Suprapubic skin (tissue), 4 donors: Measurements from ENCODE around the gene GRIK4. TPM values are rescaled to one million over a fixed set of nuclear protein-coding genes. Genes with fewer than 3 reads are reported as not detected.

Experiments
- DNase-seq, 2 donors: peaks; one replicate each; pipeline ENCODE4 v3.0.0-alpha.2; 2019; ENCODE audit warnings: low spot score in 2 of 2
- H3K27ac ChIP-seq: fragments of 200-600 bp; sonication (generic); one replicate; pipeline ENCODE4 v1.5.1; 2019
- H3K27me3 ChIP-seq: fragments of 200-600 bp; sonication (generic); one replicate; pipeline ENCODE4 v1.5.1; 2019
- H3K36me3 ChIP-seq: fragments of 200-600 bp; sonication (generic); one replicate; pipeline ENCODE4 v1.5.1; 2019
- H3K4me1 ChIP-seq: fragments of 200-600 bp; sonication (generic); one replicate; pipeline ENCODE4 v1.5.1; 2019
- H3K4me3 ChIP-seq: fragments of 200-600 bp; sonication (generic); one replicate; pipeline ENCODE4 v1.5.1; 2019; ENCODE audit warnings: mild to moderate bottlenecking
- H3K9me3 ChIP-seq: fragments of 200-600 bp; sonication (generic); one replicate; pipeline ENCODE4 v1.5.1; 2019
- CTCF ChIP-seq, 2 donors: fragments of 200-600 bp in 1 of 2; fragments of 450-650 bp in 1 of 2; sonication (generic) in 1 of 2; IDR thresholded peaks; one replicate each; pipeline ENCODE4 v1.5.1; 2016 to 2019; ENCODE audit warnings: antibody characterized with exemption in 2 of 2, mild to moderate bottlenecking in 1 of 2, moderate library complexity in 1 of 2
- EP300 ChIP-seq: sonication (generic); formaldehyde crosslinking; IDR thresholded peaks from one replicate; pipeline ENCODE4 v1.6.1; 2017; ENCODE audit warnings: antibody characterized with exemption
- POLR2A ChIP-seq, 2 donors: fragments of 450-650 bp; IDR thresholded peaks; one replicate each; pipeline ENCODE4 v1.6.1; 2017; ENCODE audit warnings: antibody characterized with exemption in 2 of 2, mild to moderate bottlenecking in 2 of 2, moderate library complexity in 2 of 2
- POLR2AphosphoS5 ChIP-seq, 3 donors: sonication (generic); formaldehyde crosslinking; IDR thresholded peaks; one replicate each; pipeline ENCODE4 v1.6.1; 2017; ENCODE audit warnings: antibody characterized with exemption in 3 of 3
- WGBS: methylation state at CpG from one replicate; pipeline ENCODE4 v1.1.5; 2018; 5-methylcytosine and 5-hydroxymethylcytosine counted together
- total RNA-seq, 4 donors: library from RNA; depleted of rRNA; stranded (reverse); fragments of >200 nt; gene quantifications; one replicate each; pipeline ENCODE4 v1.1.0, GENCODE V29; 2016

Gene GRIK4
- total RNA-seq, 4 donors from 2014 or later: 0.24 TPM; not detected in 3

DNA sequence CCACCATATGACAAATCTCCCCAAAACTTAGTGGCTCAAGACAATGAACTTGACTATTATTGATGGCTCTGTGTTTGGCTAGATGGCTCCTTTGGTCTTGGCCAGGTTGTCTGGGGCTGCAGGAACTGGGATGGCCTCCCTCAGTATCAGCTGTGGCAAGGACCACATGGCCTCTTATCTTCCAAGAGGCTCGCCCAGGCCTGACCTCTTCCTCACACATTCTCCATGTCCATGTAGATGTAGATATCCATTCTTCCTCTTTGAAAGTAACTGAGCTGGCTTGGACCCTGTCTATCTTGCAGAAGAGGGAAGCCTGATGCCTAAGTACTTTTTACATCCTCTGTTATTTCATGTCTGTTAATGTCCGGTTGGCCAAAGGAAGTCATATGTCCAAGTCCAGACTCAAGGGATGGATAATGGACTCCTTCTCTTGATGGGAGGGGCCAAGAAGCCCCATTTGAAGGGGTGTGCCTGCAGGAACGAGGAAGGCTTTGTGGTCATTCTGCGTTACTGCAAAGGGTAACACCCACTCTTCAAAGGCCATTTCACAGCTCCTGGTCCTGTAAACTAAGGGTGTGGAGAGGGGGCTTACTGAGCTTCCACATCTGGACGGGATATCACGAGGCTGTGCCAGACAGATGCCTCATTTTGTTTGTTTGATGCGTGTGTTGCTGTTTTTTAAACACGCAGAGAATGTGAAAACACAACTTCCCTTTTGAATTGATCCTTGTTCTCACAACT, 87.1 kb downstream of the GRIK4 start:
- DNase-seq: no peak
- Histone ChIP-seq H3K4me1 (no peaks in the 10 kb centered on the region), H3K9me3 (no peaks in the 10 kb centered on the region), H3K4me3 (no peak overlapping the region), H3K27ac (no peak overlapping the region), H3K36me3 (no peaks in the 10 kb centered on the region), H3K27me3 (no peaks in the 10 kb centered on the region)
- WGBS: 84% methylated on average over 6 of the region's 8 CpGs
- no peak for TF ChIP-seq CTCF (IDR thresholded peaks at IDR 0.05)
- TF ChIP-seq POLR2A (IDR thresholded peaks at IDR 0.05): no peak
- no peak for TF ChIP-seq POLR2AphosphoS5 (IDR thresholded peaks at IDR 0.05)
- no peak for TF ChIP-seq EP300

DNA sequence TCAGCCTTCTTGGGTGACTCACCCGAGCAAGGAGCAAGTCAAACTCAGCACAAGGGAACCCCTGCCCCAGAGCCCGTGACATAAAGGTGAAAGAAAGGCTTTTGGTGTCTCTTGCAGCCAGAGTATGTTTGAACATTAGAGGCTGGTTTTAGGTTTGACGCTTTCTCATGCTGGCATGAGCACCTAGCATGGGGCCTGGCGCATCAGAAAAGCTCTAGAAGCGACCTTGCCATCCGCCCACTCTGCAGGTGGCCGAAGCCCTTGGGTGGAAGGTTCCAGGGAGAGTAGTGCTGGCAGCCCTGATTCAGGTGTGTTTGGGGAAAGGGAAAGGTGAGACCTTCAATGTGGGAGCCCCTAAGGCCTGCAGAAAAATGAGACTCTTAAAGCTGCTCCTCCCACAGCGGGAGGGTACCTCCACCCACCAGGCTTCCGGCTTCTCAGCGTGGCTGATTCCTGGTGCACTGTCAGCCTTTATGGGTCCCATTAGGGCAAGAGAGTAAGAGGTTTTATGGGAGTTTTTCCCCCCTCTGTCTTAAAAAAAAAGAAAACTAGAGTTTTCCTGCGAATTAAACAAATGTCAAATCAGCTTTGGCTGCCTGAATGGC, 88.4 kb downstream of the GRIK4 start:
- no peaks in the 10 kb centered on the region for H3K9me3 ChIP-seq
- H3K27me3 ChIP-seq: no peaks in the 10 kb centered on the region
- H3K36me3 ChIP-seq: no peaks in the 10 kb centered on the region
- H3K4me3 ChIP-seq: no peak overlapping the region
- 93% methylated on average over 11 of the region's 11 CpGs for WGBS
- H3K27ac ChIP-seq: no peak overlapping the region
- no peaks in the 10 kb centered on the region for H3K4me1 ChIP-seq
- DNase-seq: no peak
- TF ChIP-seq CTCF (IDR thresholded peaks at IDR 0.05) (no peak), POLR2A (IDR thresholded peaks at IDR 0.05) (no peak), EP300 (no peak), POLR2AphosphoS5 (IDR thresholded peaks at IDR 0.05) (no peak)

DNA sequence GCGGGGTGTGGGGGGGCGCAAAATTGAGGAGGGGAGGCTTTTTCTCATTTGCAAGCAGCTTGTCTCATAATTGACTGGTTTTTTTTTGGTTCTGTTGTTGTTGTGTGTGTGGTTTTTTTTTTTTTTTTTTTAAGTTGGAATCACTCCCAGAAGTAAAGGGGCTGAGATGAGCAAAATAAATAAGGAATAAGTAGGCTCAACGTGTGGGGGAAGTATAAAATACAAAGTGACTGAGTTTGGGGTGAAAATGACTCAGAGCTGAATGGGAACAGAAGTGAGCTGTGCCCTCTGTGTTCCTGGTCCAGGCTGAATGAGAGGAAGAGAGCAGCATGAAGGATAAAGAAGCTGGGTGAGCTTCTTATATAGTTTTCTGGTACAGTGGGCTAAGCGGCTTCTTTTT, 90.0 kb downstream of the GRIK4 start:
- DNase-seq: no peak
- Histone ChIP-seq H3K36me3 (no peaks in the 10 kb centered on the region), H3K4me3 (no peak overlapping the region), H3K4me1 (no peaks in the 10 kb centered on the region), H3K27me3 (no peaks in the 10 kb centered on the region), H3K27ac (no peak overlapping the region), H3K9me3 (no peaks in the 10 kb centered on the region)
- WGBS: 63% methylated on average over 4 of the region's 4 CpGs
- no peak for TF ChIP-seq CTCF (IDR thresholded peaks at IDR 0.05)
- TF ChIP-seq POLR2AphosphoS5 (IDR thresholded peaks at IDR 0.05): no peak
- TF ChIP-seq EP300: no peak
- no peak for TF ChIP-seq POLR2A (IDR thresholded peaks at IDR 0.05)

GRCh38 chr11:120603071-120603470, 91.5 kb downstream of the GRIK4 start:
- Histone ChIP-seq H3K27ac (no peak overlapping the region), H3K27me3 (no peaks in the 10 kb centered on the region), H3K9me3 (no peaks in the 10 kb centered on the region), H3K36me3 (no peaks in the 10 kb centered on the region), H3K4me1 (no peaks in the 10 kb centered on the region), H3K4me3 (no peak overlapping the region)
- no peak for DNase-seq
- TF ChIP-seq POLR2AphosphoS5 (IDR thresholded peaks at IDR 0.05): no peak
- TF ChIP-seq POLR2A (IDR thresholded peaks at IDR 0.05): no peak
- TF ChIP-seq EP300: no peak
- no peak for TF ChIP-seq CTCF (IDR thresholded peaks at IDR 0.05)
- 54% methylated on average over 3 of the region's 3 CpGs for WGBS

- no peak for TF ChIP-seq POLR2AphosphoS5 (IDR thresholded peaks at IDR 0.05)
- TF ChIP-seq POLR2A (IDR thresholded peaks at IDR 0.05): no peak
- no peak for TF ChIP-seq EP300
- TF ChIP-seq CTCF (IDR thresholded peaks at IDR 0.05): no peak
Observed at GRCh38 chr11:120605469-120605868, 93.9 kb downstream of the GRIK4 start.

More at GRCh38 chr11:120605469-120605868, 93.9 kb downstream of the GRIK4 start:
- Histone ChIP-seq H3K36me3 (no peaks in the 10 kb centered on the region), H3K27me3 (no peaks in the 10 kb centered on the region), H3K4me1 (peaks cover 8% of the 10 kb centered on the region), H3K9me3 (no peaks in the 10 kb centered on the region), H3K27ac (no peak overlapping the region), H3K4me3 (no peak overlapping the region)
- 89% methylated on average over 4 of the region's 4 CpGs for WGBS
- no peak for DNase-seq
